Activated CD4-positive, CD25-positive, alpha-beta regulatory T cell treated with anti-CD3 and anti-CD28 coated beads, Interleukin-2, amount 50 U/mL, for 16 hours (primary cell): ENCODE results near the gene CPNE4.

Source experiments
- DNase-seq: peaks from one replicate; pipeline ENCODE4 v3.0.0-alpha.2; 2020; ENCODE audit warnings: low read depth, low spot score

CPNE4 gene

GRCh38 chr3:131701153-131701770 lies 333.6 kb downstream of the CPNE4 start:
- DNase-seq = no peak

GRCh38 chr3:131699001-131699400 lies 335.8 kb downstream of the CPNE4 start:
- DNase-seq = no peak

- no peak for DNase-seq
Observed at GRCh38 chr3:131694376-131694775, 340.4 kb downstream of the CPNE4 start.

- DNase-seq = no peak
Observed at GRCh38 chr3:131692356-131692755, 342.5 kb downstream of the CPNE4 start.

- DNase-seq = no peak
Observed at GRCh38 chr3:131690800-131691199, 344.0 kb downstream of the CPNE4 start.

GRCh38 chr3:131688370-131688769 lies 346.4 kb downstream of the CPNE4 start:
- DNase-seq = no peak

- no peak for DNase-seq
Observed at GRCh38 chr3:131669600-131669999, 365.2 kb downstream of the CPNE4 start.

GRCh38 chr3:131658771-131659170 lies 376.0 kb downstream of the CPNE4 start:
- no peak for DNase-seq

- no peak for DNase-seq
Observed at GRCh38 chr3:131658115-131658514, 376.7 kb downstream of the CPNE4 start.

- no peak for DNase-seq
Observed at GRCh38 chr3:131655070-131655690, 379.6 kb downstream of the CPNE4 start.

GRCh38 chr3:131645638-131646037 lies 389.2 kb downstream of the CPNE4 start:
- DNase-seq = no peak

- no peak for DNase-seq
Observed at GRCh38 chr3:131636266-131636775, 398.5 kb downstream of the CPNE4 start.

- DNase-seq = no peak
Observed at GRCh38 chr3:131630807-131631206, 404.0 kb downstream of the CPNE4 start.

GRCh38 chr3:131630097-131630496 lies 404.7 kb downstream of the CPNE4 start:
- DNase-seq = no peak

- DNase-seq = no peak
Observed at GRCh38 chr3:131623431-131623830, 411.4 kb downstream of the CPNE4 start.

- no peak for DNase-seq
Observed at GRCh38 chr3:131622726-131623125, 412.1 kb downstream of the CPNE4 start.

GRCh38 chr3:131620977-131621376 lies 413.8 kb downstream of the CPNE4 start:
- no peak for DNase-seq

- no peak for DNase-seq
Observed at GRCh38 chr3:131619821-131620220, 415.0 kb downstream of the CPNE4 start.

GRCh38 chr3:131616719-131617118 lies 418.1 kb downstream of the CPNE4 start:
- DNase-seq = no peak

- DNase-seq = no peak
Observed at GRCh38 chr3:131612745-131613144, 422.1 kb downstream of the CPNE4 start.

GRCh38 chr3:131610174-131610573 lies 424.6 kb downstream of the CPNE4 start:
- DNase-seq = no peak

GRCh38 chr3:131608741-131609140 lies 426.1 kb downstream of the CPNE4 start:
- DNase-seq = no peak

- DNase-seq = no peak
Observed at GRCh38 chr3:131608296-131608695, 426.5 kb downstream of the CPNE4 start.
